ENCODE data around the gene MST1. TPM values are rescaled to one million over a fixed set of nuclear protein-coding genes. Genes with fewer than 3 reads are reported as not detected.

Gene MST1
- total RNA-seq, 2 donors from 2014 or later: 10.2 to 32.2 TPM

GRCh38 chr3:49670940-49671290, 18.4 kb downstream of the MST1 start:
- WGBS: 73% methylated on average over 6 of the region's 6 CpGs
- no peak overlapping the region for H3K27ac ChIP-seq
- no peak for DNase-seq (ENCODE audit: low spot score)
- intact Hi-C loops (cut with DNase I): loop anchor here (1.0 kb wide), 1 partner anchor 132 kb away; no protein-coding TSS in a partner anchor
- H3K4me3 ChIP-seq: no peak overlapping the region
- peaks cover 6% of the 10 kb centered on the region for H3K4me1 ChIP-seq (replicated peaks)
- TF ChIP-seq POLR2A (IDR thresholded peaks at IDR 0.05): no peak
- no peak for TF ChIP-seq POLR2AphosphoS5 (IDR thresholded peaks at IDR 0.05)
- no peak for TF ChIP-seq CTCF (IDR thresholded peaks at IDR 0.05)
- H3K27me3 ChIP-seq (replicated peaks; ENCODE audit: insufficient read depth): no peaks in the 10 kb centered on the region
- peaks cover 0 to 1% of the 10 kb centered on the region in 2 donors for H3K36me3 ChIP-seq
- H3K9me3 ChIP-seq: no peaks in the 10 kb centered on the region

- TF ChIP-seq CTCF (IDR thresholded peaks at IDR 0.05) (no peak), POLR2AphosphoS5 (IDR thresholded peaks at IDR 0.05) (no peak), POLR2A (IDR thresholded peaks at IDR 0.05) (no peak)
- no peaks in the 10 kb centered on the region for H3K4me1 ChIP-seq (replicated peaks)
- no peak for DNase-seq (ENCODE audit: low spot score)
- WGBS: 66% methylated on average over 3 of the region's 3 CpGs
- no peaks in the 10 kb centered on the region for H3K27me3 ChIP-seq (replicated peaks; ENCODE audit: insufficient read depth)
- no peak overlapping the region for H3K27ac ChIP-seq
- no peaks in the 10 kb centered on the region for H3K36me3 ChIP-seq
- intact Hi-C loops (cut with DNase I): no loop called here
- no peaks in the 10 kb centered on the region for H3K9me3 ChIP-seq
- H3K4me3 ChIP-seq: no peak overlapping the region
Observed at GRCh38 chr3:49669352-49669751, 19.9 kb downstream of the MST1 start.

GRCh38 chr3:49668861-49669260, 20.4 kb downstream of the MST1 start:
- TF ChIP-seq POLR2A (IDR thresholded peaks at IDR 0.05): no peak
- TF ChIP-seq CTCF (IDR thresholded peaks at IDR 0.05): no peak
- TF ChIP-seq POLR2AphosphoS5 (IDR thresholded peaks at IDR 0.05): no peak
- no peaks in the 10 kb centered on the region for H3K9me3 ChIP-seq
- DNase-seq (ENCODE audit: low spot score): no peak
- H3K36me3 ChIP-seq: no peaks in the 10 kb centered on the region
- no peak overlapping the region for H3K4me3 ChIP-seq
- no peaks in the 10 kb centered on the region for H3K27me3 ChIP-seq (replicated peaks; ENCODE audit: insufficient read depth)
- 36% methylated on average over 5 of the region's 5 CpGs for WGBS
- intact Hi-C loops (cut with DNase I): no loop called here
- H3K27ac ChIP-seq: no peak overlapping the region
- no peaks in the 10 kb centered on the region for H3K4me1 ChIP-seq (replicated peaks)

GRCh38 chr3:49668414-49668797, 20.9 kb downstream of the MST1 start:
- no peak overlapping the region for H3K4me3 ChIP-seq
- no peak for DNase-seq (ENCODE audit: low spot score)
- no peaks in the 10 kb centered on the region for H3K27me3 ChIP-seq (replicated peaks; ENCODE audit: insufficient read depth)
- WGBS: 21% methylated on average over 5 of the region's 5 CpGs
- H3K4me1 ChIP-seq (replicated peaks): no peaks in the 10 kb centered on the region
- H3K36me3 ChIP-seq: no peaks in the 10 kb centered on the region
- H3K27ac ChIP-seq: no peak overlapping the region
- no peak for TF ChIP-seq POLR2AphosphoS5 (IDR thresholded peaks at IDR 0.05)
- no peak for TF ChIP-seq CTCF (IDR thresholded peaks at IDR 0.05)
- TF ChIP-seq POLR2A (IDR thresholded peaks at IDR 0.05): no peak
- H3K9me3 ChIP-seq: no peaks in the 10 kb centered on the region
- intact Hi-C loops (cut with DNase I): no loop called here

GRCh38 chr3:49667701-49668413, 21.4 kb downstream of the MST1 start:
- Histone ChIP-seq H3K27ac (no peak overlapping the region), H3K4me1 (replicated peaks) (no peaks in the 10 kb centered on the region), H3K36me3 (no peaks in the 10 kb centered on the region), H3K4me3 (no peak overlapping the region), H3K27me3 (replicated peaks; ENCODE audit: insufficient read depth) (no peaks in the 10 kb centered on the region), H3K9me3 (no peaks in the 10 kb centered on the region)
- TF ChIP-seq CTCF (IDR thresholded peaks at IDR 0.05): no peak
- TF ChIP-seq POLR2A (IDR thresholded peaks at IDR 0.05): no peak
- TF ChIP-seq POLR2AphosphoS5 (IDR thresholded peaks at IDR 0.05): no peak
- intact Hi-C loops (cut with DNase I): no loop called here
- WGBS: 66% methylated on average over 25 of the region's 25 CpGs
- no peak for DNase-seq (ENCODE audit: low spot score)
